Neural cell (in vitro differentiated cells): Measurements from ENCODE around the gene UNC5B. TPM values are rescaled to one million over a fixed set of nuclear protein-coding genes. Genes with fewer than 3 reads are reported as not detected.

ENCODE experiments used
- H2AFZ ChIP-seq: fragments of 200-600, 300-800 bp; sonication (generic), shearing (Covaris generic); 2 replicates; pipeline ENCODE4 v1.6.0; 2014; ENCODE audit warnings: low read depth, mild to moderate bottlenecking, antibody characterized with exemption, low read length, moderate library complexity
- H3F3A ChIP-seq: fragments of 200-600 bp; shearing (Covaris generic); 2 replicates; pipeline ENCODE4 v1.6.1; 2016; ENCODE audit warnings: mild to moderate bottlenecking, moderate library complexity, mixed read lengths, antibody characterized with exemption, low read length; ENCODE audit not compliant: insufficient read depth, poor library complexity, severe bottlenecking
- H3K27ac ChIP-seq: fragments of 200-600, 300-800 bp; sonication (generic), shearing (Covaris generic); 2 replicates; pipeline ENCODE4 v1.5.1; 2014; ENCODE audit warnings: mild to moderate bottlenecking, low read length, moderate library complexity
- H3K27me3 ChIP-seq: fragments of 300-800, 200-600 bp; sonication (generic), shearing (Covaris generic); 2 replicates; pipeline ENCODE4 v1.6.0; 2014; ENCODE audit warnings: mild to moderate bottlenecking, low read depth, low read length, moderate library complexity; ENCODE audit not compliant: insufficient read depth
- H3K36me3 ChIP-seq: fragments of 300-800, 200-600 bp; sonication (generic), shearing (Covaris generic); 2 replicates; pipeline ENCODE4 v1.5.1; 2014; ENCODE audit warnings: mild to moderate bottlenecking, antibody characterized with exemption, low read length, moderate library complexity; ENCODE audit not compliant: insufficient read depth
- H3K4me2 ChIP-seq: fragments of 300-800, 200-600 bp; sonication (generic), shearing (Covaris generic); 2 replicates; pipeline ENCODE4 v1.6.0; 2014; ENCODE audit warnings: mild to moderate bottlenecking, low read length
- H3K4me3 ChIP-seq: fragments of 300-800, 200-600 bp; sonication (generic), shearing (Covaris generic); 2 replicates; pipeline ENCODE4 v1.5.1; 2014; ENCODE audit warnings: mild to moderate bottlenecking, low read length, moderate library complexity
- H3K79me2 ChIP-seq: fragments of 200-600 bp; shearing (Covaris generic); replicated peaks from 2 replicates; pipeline ENCODE4 v1.6.0; 2014; ENCODE audit warnings: mild to moderate bottlenecking, low read length, moderate library complexity; ENCODE audit not compliant: insufficient read depth
- H3K9ac ChIP-seq: fragments of 300-800, 200-600 bp; sonication (generic), shearing (Covaris generic); 2 replicates; pipeline ENCODE4 v1.6.1; 2016; ENCODE audit warnings: mild to moderate bottlenecking, low read length, mixed read lengths
- H3K9me2 ChIP-seq: fragments of 200-600 bp; shearing (Covaris generic); 2 replicates; pipeline ENCODE4 v1.6.1; 2016; ENCODE audit warnings: mild to moderate bottlenecking, low read length, mixed read lengths; ENCODE audit not compliant: insufficient read depth
- H3K9me3 ChIP-seq: fragments of 200-600, 300-800 bp; sonication (generic), shearing (Covaris generic); 2 replicates; pipeline ENCODE4 v1.6.1; 2016; ENCODE audit warnings: mild to moderate bottlenecking, mixed run types, low read length, moderate library complexity, mixed read lengths
- H4K20me1 ChIP-seq: fragments of 200-600 bp; shearing (Covaris generic); 2 replicates; pipeline ENCODE4 v1.6.1; 2016; ENCODE audit warnings: mild to moderate bottlenecking, mixed run types; ENCODE audit not compliant: insufficient read depth
- CTCF ChIP-seq: fragments of 450-650 bp; IDR thresholded peaks from 2 replicates; pipeline ENCODE4 v1.5.1; 2014; ENCODE audit warnings: antibody characterized with exemption, mild to moderate bottlenecking, moderate library complexity; ENCODE audit not compliant: poor library complexity, severe bottlenecking
- EP300 ChIP-seq: fragments of 450-650 bp; conservative IDR thresholded peaks from 2 replicates; pipeline ENCODE4 v1.6.1; 2014; ENCODE audit warnings: antibody characterized with exemption, mild to moderate bottlenecking, moderate library complexity; ENCODE audit not compliant: poor library complexity, severe bottlenecking
- EZH2 ChIP-seq: fragments of 200-600, 300-800 bp; shearing (Covaris generic), sonication (generic); IDR thresholded peaks from 2 replicates; pipeline ENCODE4 v1.6.1; 2014; ENCODE audit warnings: antibody characterized with exemption, low read length, borderline replicate concordance, mild to moderate bottlenecking; ENCODE audit not compliant: insufficient read depth, poor library complexity, severe bottlenecking
- MXI1 ChIP-seq: fragments of 450-650 bp; conservative IDR thresholded peaks from 2 replicates; pipeline ENCODE4 v1.6.1; 2014; ENCODE audit warnings: antibody characterized with exemption, mild to moderate bottlenecking; ENCODE audit not compliant: poor library complexity, severe bottlenecking
- POLR2AphosphoS5 ChIP-seq: IDR thresholded peaks from 2 replicates; pipeline ENCODE4 v1.6.1; 2012
- RAD21 ChIP-seq: fragments of 450-650 bp; conservative IDR thresholded peaks from 2 replicates; pipeline ENCODE4 v1.6.1; 2014; ENCODE audit warnings: antibody characterized with exemption, mild to moderate bottlenecking, moderate library complexity
- REST ChIP-seq: IDR thresholded peaks from 2 replicates; pipeline ENCODE4 v1.6.1; 2012; ENCODE audit warnings: borderline replicate concordance
- SMC3 ChIP-seq: fragments of 450-650 bp; conservative IDR thresholded peaks from 2 replicates; pipeline ENCODE4 v1.6.1; 2014; ENCODE audit warnings: antibody characterized with exemption, mild to moderate bottlenecking, moderate library complexity; ENCODE audit not compliant: poor library complexity
- TAF1 ChIP-seq: IDR thresholded peaks from 2 replicates; pipeline ENCODE4 v1.6.1; 2012; ENCODE audit warnings: low read depth
- polyA plus RNA-seq: library from polyadenylated mRNA; depleted of rRNA; stranded (reverse); fragments of >200 nt; gene quantifications from 2 replicates; pipeline ENCODE4 v1.2.3, GENCODE V29; 2014

Gene UNC5B
- polyA plus RNA-seq, 1 donor from 2014 or later, result 2.0 TPM

- H4K20me1 ChIP-seq, result no peaks in the 10 kb centered on the region
- H2AFZ ChIP-seq, result no peak overlapping the region
Measured at GRCh38 chr10:71191551-71192076, 20.8 kb upstream of the UNC5B start.

GRCh38 chr10:71193516-71193915, 18.9 kb upstream of the UNC5B start:
- Histone ChIP-seq H3K9me2 (no peaks in the 10 kb centered on the region), H3K9ac (no peak overlapping the region), H3K27me3 (no peaks in the 10 kb centered on the region), H4K20me1 (no peaks in the 10 kb centered on the region), H3K27ac (no peak overlapping the region), H3K9me3 (no peaks in the 10 kb centered on the region), H3K36me3 (no peaks in the 10 kb centered on the region), H3K4me2 (no peak overlapping the region), H3F3A (no peaks in the 10 kb centered on the region), H2AFZ (no peak overlapping the region), H3K4me3 (no peak overlapping the region), H3K79me2 (no peaks in the 10 kb centered on the region)
- TF ChIP-seq EP300, result no peak
- no peak for TF ChIP-seq SMC3
- TF ChIP-seq EZH2, result no peak
- no peak for TF ChIP-seq RAD21

More at GRCh38 chr10:71191551-71192076, 20.8 kb upstream of the UNC5B start:
- Histone ChIP-seq H3K79me2 (no peaks in the 10 kb centered on the region), H3F3A (no peaks in the 10 kb centered on the region), H3K9me3 (no peaks in the 10 kb centered on the region), H3K9ac (no peak overlapping the region), H3K4me3 (no peak overlapping the region), H3K27ac (no peak overlapping the region), H3K4me2 (no peak overlapping the region), H3K36me3 (no peaks in the 10 kb centered on the region), H3K9me2 (no peaks in the 10 kb centered on the region), H3K27me3 (no peaks in the 10 kb centered on the region)
- no peak for TF ChIP-seq CTCF
- TF ChIP-seq EP300, result no peak
- TF ChIP-seq EZH2, result no peak
- TF ChIP-seq REST, result no peak
- no peak for TF ChIP-seq SMC3
- no peak for TF ChIP-seq RAD21
- TF ChIP-seq POLR2AphosphoS5, result no peak
- TF ChIP-seq TAF1, result no peak
- TF ChIP-seq MXI1, result no peak
